K562 (cell line): ENCODE data around the gene CD300H. TPM values are rescaled to one million over a fixed set of nuclear protein-coding genes. Genes with fewer than 3 reads are reported as not detected.

Experiments used
- NCOA2 ChIP-seq, 2 experiments: fragments of 450-650 bp; IDR thresholded peaks; 2 replicates each; pipeline ENCODE4 v1.6.1; 2018; ENCODE audit warnings: mild to moderate bottlenecking in 2 of 2, moderate library complexity in 1 of 2; ENCODE audit not compliant: partially characterized antibody in 2 of 2
- ZBTB40 ChIP-seq, 2 experiments: fragments of 450-650 bp in 1 of 2; sonication (generic) in 1 of 2; formaldehyde crosslinking in 1 of 2; IDR thresholded peaks; 2 replicates each; pipeline versions ENCODE4 v1.7.1 to v1.9.0; 2016 to 2022; ENCODE audit warnings: inconsistent platforms in 1 of 2, mild to moderate bottlenecking in 1 of 2, missing genetic modification reagents in 1 of 2
- polyA plus RNA-seq, 8 experiments: library from polyadenylated mRNA; depleted of rRNA in 4 of 8; stranded (reverse) in 5 of 8; unstranded in 3 of 8; fragments of >200 nt; fragmentation: Nextera tagmentation in 2 of 8; fragmentation: Illumina TruSeq in 1 of 8; extraction: Ambion mirVana in 2 of 8; extraction: Trizol in 1 of 8; gene quantifications; 2 replicates each; pipeline versions ENCODE4 v1.2.1 to v1.2.3, GENCODE V29; 2011 to 2014; ENCODE audit warnings: inconsistent platforms in 1 of 8, missing spikeins in 1 of 8
- total RNA-seq, 7 experiments: library from RNA; depleted of rRNA in 6 of 7; stranded (reverse); fragments of >200 nt in 6 of 7; fragmentation: Illumina TruSeq in 2 of 7; extraction: Trizol in 2 of 7; gene quantifications; 2 replicates each; pipeline versions ENCODE4 v1.2.1 to v1.2.3, GENCODE V29; 2011 to 2021; ENCODE audit warnings: low replicate concordance in 1 of 7

Gene CD300H
- total and polyA plus RNA-seq, 9 of the 15 experiments (the other 6 are each of a cell fraction or from before 2014, with no cell fraction given): not detected

DNA sequence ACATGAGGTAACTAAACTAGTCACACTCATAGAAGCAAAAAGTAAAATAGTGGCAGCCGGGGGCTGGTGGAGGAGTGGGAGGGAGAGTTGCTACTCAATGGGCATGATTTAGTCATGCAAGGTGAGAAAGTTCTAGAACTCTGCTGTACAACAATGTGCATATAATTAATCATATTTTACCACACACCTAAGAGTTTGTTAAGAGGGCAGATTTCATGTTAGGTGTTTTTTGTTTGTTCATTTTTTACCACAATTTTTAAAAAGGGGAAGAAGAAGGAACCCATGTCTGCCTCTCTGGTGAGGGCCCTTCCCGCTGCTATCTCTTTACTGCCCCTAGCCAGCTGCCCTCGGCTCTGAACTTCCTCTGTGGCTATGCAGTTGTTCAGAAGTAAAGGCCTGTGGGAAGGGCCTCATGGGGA is 47.3 kb downstream of the CD300H start (continued):
- TF ChIP-seq ZBTB40 (IDR thresholded peaks at IDR 0.05) (no peak), ZBTB40 (CRISPR knock-in tag; IDR thresholded peaks at IDR 0.05) (no peak), NCOA2 (IDR thresholded peaks at IDR 0.05; ENCODE audit: partially characterized antibody in 2 of 2) (no peak)
